ENCODE measurements around the gene ADAM29.
"Not testable (repeated sequence)": the region's sequence is repeated elsewhere in the genome, so short reads cannot be mapped to it uniquely, and the experiment has no call there.

ADAM29 gene

DNA sequence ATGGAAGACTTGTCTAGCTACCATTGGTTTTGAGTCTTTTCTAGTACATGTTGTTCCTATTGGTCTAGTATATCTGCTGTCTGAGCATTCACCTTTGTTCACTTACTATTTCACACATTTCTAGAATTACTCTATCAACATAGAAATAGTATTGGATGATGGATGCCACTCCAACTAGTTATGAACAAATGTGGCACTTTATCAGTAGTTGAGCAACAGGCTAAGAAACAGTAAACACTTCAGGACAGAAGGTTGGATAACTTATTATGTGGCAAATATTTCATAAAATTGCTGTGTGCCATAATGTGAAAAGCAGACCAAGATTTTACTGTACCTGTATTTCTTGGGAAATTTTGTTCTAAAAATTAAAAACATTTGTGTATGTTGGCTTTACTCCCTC lies 46.8 kb upstream of the ADAM29 start:
- H3K4me2 ChIP-seq (ENCODE audit: low read depth, low read length, poor library complexity, severe bottlenecking), result no peak overlapping the region

GRCh38 chr4:174873146-174873545 lies 45.0 kb upstream of the ADAM29 start:
- not testable (repeated sequence) for H4K20me1 ChIP-seq (ENCODE audit: insufficient read depth, low read length, poor library complexity, severe bottlenecking); H3K4me1 ChIP-seq (ENCODE audit: insufficient read depth, low read length, poor library complexity, severe bottlenecking); H3K9me3 ChIP-seq (ENCODE audit: insufficient read depth, low read depth, low read length); H3K4me2 ChIP-seq (ENCODE audit: low read depth, low read length, poor library complexity, severe bottlenecking); H3K79me2 ChIP-seq (ENCODE audit: insufficient read depth, low read length); H3K9me2 ChIP-seq (replicated peaks; ENCODE audit: low read depth, low read length); H3K9ac ChIP-seq (ENCODE audit: low read depth, low read length, poor library complexity, severe bottlenecking); H3K36me3 ChIP-seq (ENCODE audit: insufficient read depth, low read length); H3K27me3 ChIP-seq (ENCODE audit: insufficient read depth, low read length, poor library complexity, severe bottlenecking); H3F3A ChIP-seq (ENCODE audit: low read depth); H3K4me3 ChIP-seq (ENCODE audit: low read length, poor library complexity, severe bottlenecking); H2AFZ ChIP-seq (ENCODE audit: low read length)

More for the DNA sequence above, 46.8 kb upstream of the ADAM29 start:
- TF ChIP-seq CTCF (conservative IDR thresholded peaks at IDR 0.05; ENCODE audit: low read length), result no peak
- Histone ChIP-seq H3K9me2 (replicated peaks; ENCODE audit: low read depth, low read length) (no peaks in the 10 kb centered on the region), H3K4me3 (ENCODE audit: low read length, poor library complexity, severe bottlenecking) (no peak overlapping the region), H3K9ac (ENCODE audit: low read depth, low read length, poor library complexity, severe bottlenecking) (no peak overlapping the region), H3K36me3 (ENCODE audit: insufficient read depth, low read length) (no peaks in the 10 kb centered on the region), H3F3A (ENCODE audit: low read depth) (no peaks in the 10 kb centered on the region), H3K79me2 (ENCODE audit: insufficient read depth, low read length) (no peaks in the 10 kb centered on the region), H2AFZ (ENCODE audit: low read length) (no peak overlapping the region), H3K27me3 (ENCODE audit: insufficient read depth, low read length, poor library complexity, severe bottlenecking) (no peaks in the 10 kb centered on the region), H3K4me1 (ENCODE audit: insufficient read depth, low read length, poor library complexity, severe bottlenecking) (no peaks in the 10 kb centered on the region), H3K9me3 (ENCODE audit: insufficient read depth, low read depth, low read length) (no peaks in the 10 kb centered on the region), H4K20me1 (ENCODE audit: insufficient read depth, low read length, poor library complexity, severe bottlenecking) (no peaks in the 10 kb centered on the region)

GRCh38 chr4:174873931-174874330 lies 44.2 kb upstream of the ADAM29 start:
- Histone ChIP-seq H3K9ac (ENCODE audit: low read depth, low read length, poor library complexity, severe bottlenecking) (no peak overlapping the region), H3K4me2 (ENCODE audit: low read depth, low read length, poor library complexity, severe bottlenecking) (no peak overlapping the region), H2AFZ (ENCODE audit: low read length) (no peak overlapping the region), H3K4me1 (ENCODE audit: insufficient read depth, low read length, poor library complexity, severe bottlenecking) (no peaks in the 10 kb centered on the region), H4K20me1 (ENCODE audit: insufficient read depth, low read length, poor library complexity, severe bottlenecking) (no peaks in the 10 kb centered on the region), H3K4me3 (ENCODE audit: low read length, poor library complexity, severe bottlenecking) (no peak overlapping the region), H3K9me3 (ENCODE audit: insufficient read depth, low read depth, low read length) (no peaks in the 10 kb centered on the region), H3F3A (ENCODE audit: low read depth) (no peaks in the 10 kb centered on the region), H3K9me2 (replicated peaks; ENCODE audit: low read depth, low read length) (no peaks in the 10 kb centered on the region), H3K27me3 (ENCODE audit: insufficient read depth, low read length, poor library complexity, severe bottlenecking) (no peaks in the 10 kb centered on the region), H3K36me3 (ENCODE audit: insufficient read depth, low read length) (no peaks in the 10 kb centered on the region), H3K79me2 (ENCODE audit: insufficient read depth, low read length) (no peaks in the 10 kb centered on the region)
- TF ChIP-seq EZH2phosphoT487 (IDR thresholded peaks at IDR 0.05; ENCODE audit: borderline replicate concordance), result no peak
- TF ChIP-seq CTCF (conservative IDR thresholded peaks at IDR 0.05; ENCODE audit: low read length), result peak; percentile 58

GRCh38 chr4:174874898-174875297 lies 43.3 kb upstream of the ADAM29 start:
- no peak overlapping the region for H2AFZ ChIP-seq (ENCODE audit: low read length)
- no peaks in the 10 kb centered on the region for H3K9me3 ChIP-seq (ENCODE audit: insufficient read depth, low read depth, low read length)
- H3K9ac ChIP-seq (ENCODE audit: low read depth, low read length, poor library complexity, severe bottlenecking), result no peak overlapping the region
- no peaks in the 10 kb centered on the region for H3K27me3 ChIP-seq (ENCODE audit: insufficient read depth, low read length, poor library complexity, severe bottlenecking)
- H3K4me2 ChIP-seq (ENCODE audit: low read depth, low read length, poor library complexity, severe bottlenecking), result no peak overlapping the region
- TF ChIP-seq EZH2phosphoT487 (IDR thresholded peaks at IDR 0.05; ENCODE audit: borderline replicate concordance), result no peak
- TF ChIP-seq CTCF (conservative IDR thresholded peaks at IDR 0.05; ENCODE audit: low read length), result no peak
- H3K4me3 ChIP-seq (ENCODE audit: low read length, poor library complexity, severe bottlenecking), result no peak overlapping the region
- H3K9me2 ChIP-seq (replicated peaks; ENCODE audit: low read depth, low read length), result no peaks in the 10 kb centered on the region
- no peaks in the 10 kb centered on the region for H3K79me2 ChIP-seq (ENCODE audit: insufficient read depth, low read length)
- no peaks in the 10 kb centered on the region for H3K36me3 ChIP-seq (ENCODE audit: insufficient read depth, low read length)
- H4K20me1 ChIP-seq (ENCODE audit: insufficient read depth, low read length, poor library complexity, severe bottlenecking), result no peaks in the 10 kb centered on the region
- no peaks in the 10 kb centered on the region for H3F3A ChIP-seq (ENCODE audit: low read depth)
- no peaks in the 10 kb centered on the region for H3K4me1 ChIP-seq (ENCODE audit: insufficient read depth, low read length, poor library complexity, severe bottlenecking)

Measured in Loucy (cell line).